HuH-7.5 (cell line): ENCODE data around the gene FBXW5.
A peak's percentile ranks its signal among the peaks of the same experiment; 100 is the strongest.

Source experiments
- DNase-seq: peaks from one replicate; pipeline ENCODE4 v3.0.0; 2011; ENCODE audit warnings: low spot score

Gene FBXW5

DNA sequence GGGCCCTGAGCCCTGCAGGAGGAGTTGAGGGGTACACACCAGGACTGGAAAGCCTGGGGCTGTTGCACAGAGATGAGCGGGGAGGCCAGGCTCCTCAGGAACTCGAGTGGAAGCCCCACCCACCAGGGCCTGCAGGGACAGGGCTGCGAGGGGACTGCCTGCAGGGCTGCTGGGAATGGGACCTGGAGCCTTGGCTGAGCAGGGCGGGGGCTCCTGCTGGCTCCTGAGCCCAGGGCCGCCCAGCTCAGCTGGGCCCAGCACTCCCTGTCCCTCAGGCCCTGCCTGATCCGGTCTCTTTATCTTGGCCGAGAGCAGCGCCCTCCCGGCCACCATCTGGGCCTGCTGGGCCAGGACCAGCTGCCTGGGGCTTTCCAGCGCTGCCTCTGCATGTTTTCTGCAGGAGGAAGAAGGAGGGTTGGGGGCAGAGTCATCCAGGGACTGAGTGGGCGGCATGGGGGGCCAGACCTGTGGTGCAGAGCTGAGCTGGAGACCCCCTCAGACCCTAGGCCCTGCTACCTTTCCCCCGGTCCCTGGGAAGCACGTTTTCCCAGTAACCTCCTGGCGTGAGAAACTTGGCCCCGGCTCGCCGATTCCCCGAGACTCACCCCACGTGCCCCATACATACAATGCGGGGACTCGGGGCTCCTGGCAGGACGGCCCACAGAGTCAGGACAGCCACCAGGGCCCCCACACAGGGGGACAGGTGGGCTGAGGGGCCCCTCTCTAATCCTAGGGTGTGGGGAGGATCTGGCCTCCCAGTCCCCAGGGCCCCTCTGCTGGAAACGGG is 16.9 kb upstream of the FBXW5 start:
- no peak for DNase-seq

DNA sequence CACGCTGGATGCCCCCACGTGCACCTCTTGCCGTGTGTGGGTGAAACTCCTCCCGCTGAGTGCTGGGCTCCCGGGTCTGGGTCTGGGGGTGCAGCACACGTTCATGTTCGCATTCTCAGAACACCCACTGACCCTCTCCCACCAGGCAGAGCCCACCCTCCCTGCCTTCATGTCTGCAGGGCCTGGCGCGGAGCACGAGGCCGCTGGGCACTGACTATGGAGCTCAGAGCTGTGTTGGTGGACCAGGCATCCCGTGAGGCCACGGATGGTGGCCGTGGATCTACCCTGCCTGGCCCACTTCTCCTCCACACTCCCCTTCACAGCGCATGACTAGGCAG is 16.4 kb upstream of the FBXW5 start:
- no peak for DNase-seq

DNA sequence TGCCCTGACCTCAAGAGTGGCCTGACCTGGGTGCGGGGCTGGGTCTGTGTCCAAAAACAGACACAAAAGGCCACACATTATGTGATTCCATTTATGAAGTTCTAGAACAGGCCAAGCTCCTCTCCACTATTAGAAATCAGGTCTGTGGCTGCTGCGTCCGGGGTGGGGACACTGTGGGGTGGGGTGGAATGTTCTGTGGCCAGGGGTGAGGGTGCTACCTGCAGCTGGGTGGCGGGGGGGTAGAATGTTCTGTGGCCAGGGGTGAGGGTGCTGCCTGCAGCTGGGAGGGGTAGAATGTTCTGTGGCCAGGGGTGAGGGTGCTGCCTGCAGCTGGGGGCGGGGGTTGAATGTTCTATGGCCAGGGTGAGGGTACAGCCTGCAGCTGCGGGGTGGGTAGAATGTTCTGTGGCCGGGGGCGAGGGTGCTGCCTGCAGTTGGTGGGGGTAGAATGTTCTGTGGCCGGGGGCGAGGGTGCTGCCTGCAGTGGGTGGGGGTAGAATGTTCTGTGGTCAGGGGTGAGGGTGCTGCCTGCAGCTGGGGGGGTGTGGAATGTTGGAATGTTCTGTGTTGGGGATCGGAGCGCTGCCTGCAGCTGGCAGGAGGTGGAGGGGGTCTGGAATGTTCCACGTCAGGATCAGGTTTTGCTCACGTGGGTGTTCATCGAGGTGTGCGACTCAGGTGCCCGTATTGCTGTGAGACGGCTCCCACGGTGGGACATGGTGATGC is 15.8 kb upstream of the FBXW5 start:
- DNase-seq, result no peak

DNA sequence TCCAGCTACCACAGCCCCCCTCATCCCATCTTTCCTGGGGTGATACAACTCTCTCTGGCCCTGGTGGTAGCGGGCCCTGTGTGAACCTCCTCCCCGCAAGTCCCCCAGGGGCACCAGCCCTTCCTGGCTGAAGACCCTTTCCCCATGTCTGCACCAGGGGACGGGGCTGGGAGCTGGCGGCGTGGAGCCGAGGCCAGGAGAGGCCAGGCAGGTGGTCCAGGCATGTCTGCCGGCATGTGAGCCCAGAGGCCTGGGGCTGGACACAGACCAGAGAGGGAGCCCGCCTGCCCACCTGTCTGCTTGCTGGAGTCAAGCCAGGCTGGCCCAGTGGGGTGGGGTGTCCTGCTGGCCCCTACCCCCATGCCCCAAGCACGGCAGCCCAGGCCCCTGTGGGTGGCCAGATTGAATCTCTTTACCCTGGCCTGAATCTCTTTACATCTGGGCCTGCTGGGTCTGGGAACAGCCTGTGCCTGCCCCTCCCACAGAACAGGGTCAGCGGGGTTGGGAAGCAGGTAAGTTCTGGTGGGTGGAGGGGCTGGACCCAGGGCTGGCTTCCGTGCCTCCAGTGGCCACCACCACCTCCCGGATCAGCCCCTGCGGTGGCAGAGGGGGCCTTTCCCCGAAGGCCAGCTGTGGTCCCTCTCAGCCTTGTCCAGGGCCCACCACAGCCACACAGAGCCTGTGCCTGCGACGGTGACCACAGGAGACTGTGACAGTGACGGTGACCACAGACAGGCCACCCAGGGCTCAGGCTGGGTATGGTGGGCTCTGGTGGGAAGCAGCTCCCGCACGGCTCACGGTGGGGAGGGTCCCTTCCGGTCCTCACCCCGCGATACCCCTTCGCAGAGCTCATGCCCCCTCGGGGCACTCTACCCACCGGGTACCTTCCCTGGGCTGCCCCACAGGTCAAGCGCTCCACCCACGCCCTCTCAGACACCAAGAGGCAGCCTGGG is 14.6 kb upstream of the FBXW5 start:
- no peak for DNase-seq

DNA sequence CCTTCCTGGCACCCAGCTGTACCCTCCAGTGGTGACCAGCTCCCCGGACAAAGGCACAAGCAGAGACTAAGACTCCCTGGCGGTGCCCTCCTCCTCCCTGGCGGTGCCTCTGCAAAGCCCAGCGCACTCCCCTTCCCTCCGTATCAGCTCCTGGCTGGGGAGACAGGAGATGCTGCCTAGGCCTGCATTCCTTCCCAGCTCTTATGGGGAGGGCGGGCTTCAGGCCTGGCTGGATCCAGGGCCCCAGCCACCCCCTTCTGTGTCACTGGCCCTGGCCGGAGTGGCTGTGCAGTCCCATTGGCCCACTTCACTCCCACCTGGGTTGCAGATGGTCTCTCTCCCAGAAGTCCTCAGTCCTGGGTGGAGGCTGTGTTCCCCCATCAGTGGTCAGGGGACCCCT is 13.9 kb upstream of the FBXW5 start:
- no peak for DNase-seq

DNA sequence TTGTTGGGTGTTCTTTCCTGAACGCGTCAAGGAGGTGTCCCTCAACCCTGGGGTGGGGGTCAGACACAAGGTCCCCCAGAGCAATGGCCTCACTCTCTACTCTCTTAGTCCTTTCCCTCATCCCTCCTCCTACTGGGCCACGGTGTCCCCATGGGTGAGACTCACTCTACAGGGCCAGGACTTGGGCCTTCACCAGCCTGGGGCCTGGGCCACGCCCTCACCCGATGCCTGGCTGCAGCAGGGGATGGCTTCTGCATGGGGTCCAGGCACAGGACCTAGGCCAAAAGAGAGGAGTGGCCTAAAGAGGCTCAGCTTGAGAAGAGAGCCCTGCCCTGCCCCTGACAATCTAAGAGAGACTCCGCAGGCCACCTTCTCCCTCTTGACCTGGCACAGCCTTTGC is 13.4 kb upstream of the FBXW5 start:
- no peak for DNase-seq

DNA sequence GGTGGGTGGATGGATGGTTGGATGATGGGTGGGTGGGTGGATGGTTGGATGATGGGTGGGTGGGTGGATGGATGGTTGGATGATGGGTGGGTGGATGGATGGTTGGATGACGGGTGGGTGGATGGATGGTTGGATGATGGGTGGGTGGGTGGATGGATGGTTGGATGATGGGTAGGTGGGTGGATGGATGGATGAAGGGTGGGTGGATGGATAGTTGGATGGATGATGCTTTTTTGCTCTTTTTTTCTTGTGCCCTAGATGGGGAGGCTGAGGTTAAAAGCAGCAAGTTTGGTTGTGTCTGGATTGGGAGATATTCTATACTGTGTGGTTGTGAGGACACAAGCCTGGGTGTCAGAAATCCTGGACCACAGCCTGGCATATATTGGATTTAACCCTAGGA is 12.9 kb upstream of the FBXW5 start:
- no peak for DNase-seq

DNA sequence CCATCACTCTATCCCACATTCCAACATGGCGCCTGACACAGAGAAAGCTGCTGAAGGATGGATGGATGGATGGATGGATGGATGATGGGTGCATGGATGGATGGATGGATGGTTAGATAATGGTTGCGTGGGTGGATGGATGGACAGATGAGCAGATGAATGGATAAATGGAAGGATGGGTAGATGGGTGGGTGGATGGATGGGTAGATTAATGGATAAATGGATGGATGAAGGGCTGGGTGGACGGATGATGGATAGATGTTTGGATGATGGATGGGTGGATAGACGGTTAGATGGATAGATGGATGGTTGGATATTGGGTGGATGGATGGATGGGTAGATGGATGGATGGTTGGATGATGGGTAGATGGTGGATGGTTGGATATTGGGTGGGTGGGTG is 12.1 kb upstream of the FBXW5 start:
- no peak for DNase-seq

DNA sequence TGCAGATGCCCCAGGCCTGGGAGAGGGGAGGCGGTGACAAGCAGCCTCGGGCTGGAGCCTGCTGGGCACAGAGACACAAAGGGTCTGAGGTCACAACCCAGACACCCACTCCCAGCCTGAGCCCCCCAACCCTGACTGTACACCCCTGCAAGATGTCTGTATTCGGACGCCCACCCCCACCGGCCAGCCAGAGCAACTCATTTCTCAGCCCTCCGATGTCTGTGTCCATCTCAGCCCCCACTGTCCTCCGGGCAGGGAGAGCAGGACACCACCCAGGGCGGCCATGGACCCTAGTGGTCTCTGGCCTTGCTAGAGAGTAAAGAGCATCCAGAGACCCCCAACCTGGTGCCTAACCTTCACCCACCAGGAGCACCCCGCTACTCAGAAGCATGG is 11.4 kb upstream of the FBXW5 start:
- no peak for DNase-seq

DNA sequence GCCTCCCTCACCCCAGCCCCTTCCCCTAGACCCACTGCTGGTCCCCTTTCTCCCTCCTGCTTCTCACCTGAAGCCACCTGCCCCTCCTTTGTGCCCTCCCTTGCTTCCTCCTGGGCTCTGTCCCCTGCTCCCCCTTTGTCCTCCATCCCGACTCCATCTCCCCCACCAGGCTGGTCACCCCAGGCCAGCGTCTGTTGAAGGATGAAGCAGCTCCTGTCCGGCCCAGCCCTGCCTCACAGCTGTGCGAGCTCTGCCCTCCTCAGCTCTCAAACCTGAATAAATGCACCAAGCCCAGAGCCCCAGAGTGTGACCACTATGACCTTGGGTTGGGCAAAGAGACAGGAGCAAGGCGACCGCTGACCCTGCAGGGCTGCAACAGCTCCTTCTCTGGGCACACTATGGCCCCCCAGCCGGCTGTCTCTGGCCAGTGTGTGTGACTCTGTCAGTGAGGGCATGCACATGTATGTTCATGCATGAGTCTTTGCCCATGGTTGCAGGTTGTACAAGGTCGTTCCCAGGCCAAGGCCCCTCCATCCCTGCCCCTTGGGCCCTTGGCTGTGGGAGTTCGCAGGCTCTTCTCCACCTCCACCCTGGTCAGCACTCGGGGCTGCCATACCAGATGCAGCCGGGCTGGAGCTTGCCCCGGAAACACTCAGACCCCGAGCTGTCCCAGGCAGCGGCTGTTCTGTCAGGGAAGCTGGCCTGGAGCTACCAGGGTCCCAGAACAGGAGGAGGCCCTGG is 10.8 kb upstream of the FBXW5 start:
- no peak for DNase-seq

DNA sequence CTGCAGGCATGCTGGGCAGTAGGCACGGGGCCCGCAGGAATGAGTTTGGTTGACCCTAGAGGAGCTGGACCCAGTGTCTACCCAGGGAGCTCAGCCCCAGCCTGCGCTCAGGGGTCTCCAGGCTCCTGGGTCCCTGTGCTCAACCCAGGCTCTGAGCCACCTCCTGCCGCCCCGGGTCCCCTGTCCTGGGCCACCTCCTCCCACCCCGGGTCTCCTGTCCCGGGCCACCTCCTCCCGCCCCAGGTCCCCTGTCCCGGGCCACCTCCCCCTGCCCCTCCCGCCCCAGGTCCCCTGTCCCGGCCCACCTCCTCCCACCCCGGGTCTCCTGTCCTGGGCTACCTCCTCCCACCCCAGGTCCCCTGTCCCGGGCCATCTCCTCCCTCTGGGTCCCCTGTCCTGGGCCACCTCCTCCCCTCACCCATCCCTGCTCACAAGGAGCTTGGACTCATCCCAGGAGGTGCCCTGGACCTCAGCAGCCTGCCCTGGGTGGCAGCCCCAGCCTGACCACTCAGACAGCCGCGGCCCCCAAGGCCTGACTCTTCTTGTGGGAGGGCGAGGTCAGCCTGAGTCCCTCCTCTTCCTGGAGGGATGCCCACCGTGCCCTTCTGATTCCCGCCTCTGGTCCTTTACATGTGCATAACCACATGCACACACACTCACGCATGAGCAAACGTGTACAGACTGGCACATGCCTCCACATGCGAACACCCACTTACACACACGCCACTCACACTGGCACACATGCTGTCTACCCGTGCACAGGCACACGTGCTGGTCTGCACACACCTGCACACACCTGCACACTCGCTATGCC is 9.9 kb upstream of the FBXW5 start:
- no peak for DNase-seq

DNA sequence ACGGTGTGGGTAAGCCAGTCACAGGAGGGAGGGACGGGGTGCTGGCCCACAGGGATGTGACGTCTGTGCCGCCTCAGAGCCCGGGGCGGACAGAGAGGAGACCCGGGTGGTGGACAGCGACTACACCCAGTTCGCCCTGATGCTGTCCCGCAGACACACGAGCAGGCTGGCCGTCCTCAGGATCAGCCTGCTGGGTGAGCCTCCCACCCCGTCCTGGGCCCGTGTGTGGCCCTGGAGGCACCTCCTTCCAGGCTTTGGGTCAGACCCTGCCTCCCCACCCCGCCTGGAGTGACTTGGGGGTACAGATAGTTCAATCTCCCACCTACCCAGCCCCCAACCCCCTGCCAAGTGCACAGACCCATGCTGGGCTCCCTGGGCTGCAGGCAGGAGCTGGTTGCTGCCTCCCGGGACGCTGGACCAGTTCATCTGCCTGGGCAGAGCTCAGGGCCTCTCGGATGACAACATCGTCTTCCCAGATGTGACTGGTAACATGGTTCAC is 9.3 kb upstream of the FBXW5 start:
- no peak for DNase-seq

DNA sequence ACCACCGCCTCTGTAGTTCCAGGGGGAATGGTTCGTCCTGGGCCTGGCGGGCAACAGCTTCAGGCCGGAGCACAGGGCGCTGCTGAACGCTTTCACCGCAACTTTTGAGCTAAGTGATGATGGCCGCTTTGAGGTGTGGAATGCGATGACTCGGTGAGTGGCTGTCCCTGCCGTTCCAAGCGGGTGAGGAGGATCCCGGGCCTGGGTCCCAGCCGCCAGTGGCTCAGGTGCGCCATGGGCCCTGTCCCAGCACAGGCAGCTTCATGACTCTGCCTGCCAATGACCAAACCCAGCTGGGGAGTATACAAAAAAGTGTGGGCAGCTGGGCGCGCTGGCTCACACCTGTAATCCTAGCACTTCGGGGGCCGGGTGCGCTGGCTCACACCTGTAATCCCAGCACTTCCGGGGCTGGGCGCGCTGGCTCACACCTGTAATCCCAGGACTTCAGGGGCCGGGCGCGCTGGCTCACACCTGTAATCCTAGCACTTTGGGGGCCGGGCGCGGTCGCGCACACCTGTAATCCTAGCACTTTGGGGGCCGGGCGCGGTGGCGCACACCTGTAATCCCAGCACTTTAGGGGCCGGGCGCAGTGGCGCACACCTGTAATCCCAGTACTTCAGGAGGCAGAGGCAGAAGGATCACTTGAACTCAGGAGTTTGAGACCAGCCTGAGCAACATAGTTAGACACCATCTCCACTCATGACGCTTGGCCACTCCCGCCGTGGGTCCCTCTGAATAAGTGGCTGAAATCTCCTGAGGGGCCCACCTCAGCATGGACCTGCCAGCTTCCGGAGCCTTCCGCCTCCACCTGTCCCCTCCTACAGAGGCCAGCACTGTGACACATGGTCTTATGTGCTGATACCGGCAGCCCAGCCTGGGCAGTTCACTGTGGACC is 8.6 kb upstream of the FBXW5 start:
- no peak for DNase-seq

DNA sequence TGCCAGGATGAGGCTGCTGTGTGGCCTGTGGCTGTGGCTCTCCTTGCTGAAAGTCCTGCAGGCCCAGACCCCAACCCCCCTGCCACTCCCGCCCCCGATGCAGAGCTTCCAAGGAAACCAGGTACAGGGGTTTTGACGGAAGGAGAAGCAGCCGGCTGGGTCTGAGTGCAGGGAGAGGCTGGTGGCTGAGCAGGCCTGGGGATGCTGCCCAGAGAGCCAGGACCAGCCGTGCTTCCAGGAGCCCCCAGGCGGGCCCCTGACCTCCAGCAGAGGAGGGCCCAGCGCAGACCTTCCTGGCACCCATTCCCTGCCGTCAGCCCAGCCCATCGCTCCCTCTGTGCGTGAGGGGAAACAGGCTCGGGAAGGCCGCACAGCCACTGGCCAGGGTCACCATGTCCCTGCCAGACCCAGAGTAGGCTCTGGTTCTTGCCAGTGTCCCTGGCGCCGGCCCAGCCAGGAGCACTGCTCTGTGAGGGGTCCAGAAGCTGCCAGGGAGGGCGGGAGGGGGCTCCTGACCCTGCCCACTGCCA is 7.8 kb upstream of the FBXW5 start:
- no peak for DNase-seq

DNA sequence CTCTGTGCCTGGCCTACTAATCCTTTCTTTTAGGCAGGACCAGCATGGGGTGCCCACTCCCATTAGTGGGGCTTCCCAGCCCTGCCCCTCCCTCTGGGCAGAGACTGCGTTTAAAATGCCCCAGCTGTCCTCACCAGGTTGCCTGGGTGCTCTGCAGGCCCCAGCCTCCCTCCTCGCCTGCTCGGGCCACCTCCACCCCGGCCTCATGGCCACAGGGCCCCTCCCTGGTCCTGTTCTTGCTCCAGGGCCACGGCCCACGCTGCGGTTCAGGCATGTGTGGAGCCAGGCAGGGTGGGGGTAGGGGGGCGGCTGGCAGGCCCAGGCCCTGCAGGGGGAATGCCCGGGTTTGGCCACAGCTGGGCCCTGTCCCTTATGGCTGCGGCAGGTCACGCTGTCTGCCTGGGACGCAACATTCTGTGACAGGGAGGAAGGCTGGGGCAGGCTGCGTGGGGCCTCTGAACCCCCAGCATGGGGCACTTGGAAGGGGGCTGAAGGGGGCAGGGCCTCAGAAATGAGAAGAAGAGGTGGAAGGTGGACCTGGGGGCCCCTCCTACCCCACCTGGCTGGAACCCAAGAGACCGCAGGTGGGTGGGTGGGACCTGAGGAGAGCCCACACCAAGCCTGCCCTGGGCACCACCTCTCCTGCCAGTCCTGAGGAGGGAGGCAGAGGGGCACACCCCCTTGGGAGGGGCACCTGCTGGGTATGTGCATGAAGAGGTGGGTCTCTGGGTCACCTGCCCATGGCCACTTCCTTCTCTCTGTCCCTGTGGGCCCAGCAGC is 7.2 kb upstream of the FBXW5 start, which contains the start of gene LCN12:
TSS of gene LCN12 (plus strand) at position 733 of the 780 bp plus-strand sequence. CDS start 55 bp downstream, outside the sequence.
- DNase-seq, result no peak

DNA sequence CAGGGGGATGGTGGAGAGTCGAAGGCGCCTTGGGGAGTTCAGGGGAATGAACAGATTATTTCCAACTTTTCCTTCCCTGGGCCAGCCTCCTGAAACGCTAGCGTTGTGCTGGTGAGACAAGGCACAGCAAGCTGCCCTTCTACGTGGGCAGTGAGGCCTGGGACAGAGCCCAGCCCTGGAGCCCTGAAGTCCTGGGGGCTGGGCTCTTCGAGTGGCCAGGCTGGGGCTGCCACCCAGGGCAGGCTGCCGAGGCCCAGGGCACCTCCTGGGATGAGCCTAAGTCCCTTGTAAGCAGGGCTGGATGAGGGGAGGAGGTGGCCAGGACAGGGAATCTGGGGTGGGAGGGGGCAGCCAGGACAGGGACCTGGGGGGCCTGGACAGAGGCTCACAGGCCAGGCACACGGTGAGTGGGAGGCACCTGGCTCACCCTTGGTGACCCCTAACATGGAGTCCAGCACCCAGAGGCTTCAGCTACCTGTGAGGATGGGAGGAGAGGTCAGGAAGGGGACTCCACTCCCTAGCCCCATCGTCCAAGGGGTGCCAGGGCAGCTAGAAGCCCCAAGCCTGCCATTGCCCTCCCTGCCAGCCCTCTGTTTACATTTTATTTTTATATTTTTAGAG is 6.2 kb upstream of the FBXW5 start:
- DNase-seq, result no peak

DNA sequence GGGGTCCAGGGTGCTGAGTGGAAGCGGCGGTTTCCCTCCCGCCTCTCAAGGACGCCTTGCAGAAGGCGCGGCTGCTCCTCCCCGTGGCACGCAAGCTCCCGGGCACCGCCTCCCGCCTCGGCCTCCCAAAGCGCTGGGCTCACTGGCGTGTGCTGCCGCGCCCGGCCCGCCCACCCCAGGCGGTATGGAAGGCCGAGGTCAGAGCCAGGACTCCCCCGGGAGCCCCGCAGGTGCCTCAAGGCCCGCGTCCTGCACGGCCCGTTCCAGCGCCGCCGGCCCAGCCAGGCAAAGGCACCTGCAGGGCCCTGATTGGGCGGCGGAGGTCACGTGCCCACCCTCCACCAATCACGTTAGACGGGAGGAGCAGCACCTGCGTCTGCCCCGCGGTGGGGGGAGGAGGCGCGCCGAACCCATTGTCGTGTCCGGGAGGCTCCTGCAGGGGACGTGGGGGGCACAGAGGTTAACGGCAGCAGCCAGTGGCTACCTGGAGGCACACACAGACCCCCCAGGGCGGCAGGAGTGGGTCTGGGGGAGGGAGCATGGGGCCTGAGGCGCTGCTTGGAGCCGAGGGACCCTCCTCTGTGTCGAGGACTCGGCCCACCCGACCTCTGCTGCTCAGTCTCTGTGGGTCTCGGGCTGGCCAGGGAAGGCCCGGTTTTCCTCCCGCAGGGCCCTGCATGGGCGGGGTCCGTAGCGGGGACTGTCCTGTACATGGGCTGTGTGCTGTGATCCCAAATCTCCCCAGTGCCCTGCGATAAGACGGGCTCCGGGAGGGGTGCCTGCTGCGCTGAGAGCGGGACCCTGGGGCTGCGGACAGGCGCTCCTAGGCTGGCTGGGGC is 5.5 kb upstream of the FBXW5 start:
- peak; percentile 100 for DNase-seq
